ENCODE measurements around the gene PDSS2. TPM values are rescaled to one million over a fixed set of nuclear protein-coding genes. Genes with fewer than 3 reads are reported as not detected.

PDSS2 gene
- polyA plus RNA-seq, 3 donors, result 10.1 to 13.9 (median 13.3) TPM

DNA sequence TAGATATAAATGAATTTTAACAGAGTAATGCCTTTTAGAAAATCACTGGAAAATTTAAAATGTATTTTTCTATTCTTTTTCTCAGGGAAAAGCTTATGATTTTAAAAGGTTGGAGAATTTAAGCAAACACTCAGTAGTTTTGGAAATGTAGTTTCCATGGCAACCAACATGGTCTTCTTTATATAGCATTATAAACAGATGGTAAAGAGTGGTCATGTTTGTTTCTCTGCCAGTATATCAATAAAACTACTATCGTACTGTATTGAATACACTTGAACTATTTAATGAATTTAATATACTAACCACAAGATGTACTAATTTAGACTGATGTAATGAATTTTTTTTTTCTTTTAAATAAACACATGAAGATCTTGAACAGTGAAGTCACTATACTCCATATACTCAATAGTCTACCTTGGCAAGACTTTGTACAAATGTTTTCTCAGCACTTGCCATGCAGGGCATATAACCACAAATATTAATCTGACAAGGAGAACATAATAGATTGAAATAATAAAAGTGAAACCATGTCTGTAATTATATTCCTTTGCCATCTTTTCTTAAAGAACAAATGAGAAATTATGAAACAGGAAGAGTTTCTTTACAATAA lies 105.5 kb downstream of the PDSS2 start:
- H3K27me3 ChIP-seq (ENCODE audit: control insufficient read depth in 2 of 2, insufficient read depth in 2 of 2, low read length in 2 of 2), result no peaks in the 10 kb centered on the region
- H3K27ac Mint-ChIP-seq, result no peak overlapping the region
- H4K20me1 ChIP-seq (ENCODE audit: insufficient read depth, low read length), result no peaks in the 10 kb centered on the region
- H3K4me1 ChIP-seq (ENCODE audit: control insufficient read depth in 1 of 2, insufficient read depth in 2 of 2, low read length in 2 of 2), result no peaks in the 10 kb centered on the region
- WGBS (ENCODE audit: insufficient coverage), result no CpG with 5 or more reads among the region's 1 CpG
- H3K9me3 Mint-ChIP-seq, result peaks cover 0 to 5% (median 0%) of the 10 kb centered on the region in 7 donors
- no peaks in the 10 kb centered on the region for H3K79me2 ChIP-seq (ENCODE audit: insufficient read depth, low read length)
- H3K9me3 ChIP-seq (replicated peaks in 1 of 2; ENCODE audit: control insufficient read depth in 1 of 2, insufficient read depth in 1 of 2, low read length in 2 of 2), result no peaks in the 10 kb centered on the region
- TF ChIP-seq, protein P1, sequence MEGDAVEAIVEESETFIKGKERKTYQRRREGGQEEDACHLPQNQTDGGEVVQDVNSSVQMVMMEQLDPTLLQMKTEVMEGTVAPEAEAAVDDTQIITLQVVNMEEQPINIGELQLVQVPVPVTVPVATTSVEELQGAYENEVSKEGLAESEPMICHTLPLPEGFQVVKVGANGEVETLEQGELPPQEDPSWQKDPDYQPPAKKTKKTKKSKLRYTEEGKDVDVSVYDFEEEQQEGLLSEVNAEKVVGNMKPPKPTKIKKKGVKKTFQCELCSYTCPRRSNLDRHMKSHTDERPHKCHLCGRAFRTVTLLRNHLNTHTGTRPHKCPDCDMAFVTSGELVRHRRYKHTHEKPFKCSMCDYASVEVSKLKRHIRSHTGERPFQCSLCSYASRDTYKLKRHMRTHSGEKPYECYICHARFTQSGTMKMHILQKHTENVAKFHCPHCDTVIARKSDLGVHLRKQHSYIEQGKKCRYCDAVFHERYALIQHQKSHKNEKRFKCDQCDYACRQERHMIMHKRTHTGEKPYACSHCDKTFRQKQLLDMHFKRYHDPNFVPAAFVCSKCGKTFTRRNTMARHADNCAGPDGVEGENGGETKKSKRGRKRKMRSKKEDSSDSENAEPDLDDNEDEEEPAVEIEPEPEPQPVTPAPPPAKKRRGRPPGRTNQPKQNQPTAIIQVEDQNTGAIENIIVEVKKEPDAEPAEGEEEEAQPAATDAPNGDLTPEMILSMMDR (IDR thresholded peaks at IDR 0.05), result no peak
- DNase-seq, result no peak
- intact Hi-C loops (cut with micrococcal nuclease), result no loop called here
- H3K27ac ChIP-seq (ENCODE audit: low read depth in 1 of 2, low read length in 2 of 2), result no peak overlapping the region
- no peaks in the 10 kb centered on the region for H3K36me3 ChIP-seq (replicated peaks in 1 of 2; ENCODE audit: control insufficient read depth in 1 of 2, insufficient read depth in 2 of 2, low read length in 2 of 2)
- H3K4me2 ChIP-seq (replicated peaks; ENCODE audit: extremely low read depth, low read length, poor library complexity, severe bottlenecking), result no peak overlapping the region
- H3K4me3 ChIP-seq (replicated peaks in 1 of 3; ENCODE audit: low read depth in 2 of 3, low read length in 3 of 3), result no peak overlapping the region
- no peak overlapping the region for H3K4me3 Mint-ChIP-seq
- H3K4me1 Mint-ChIP-seq, result no peaks in the 10 kb centered on the region
- no peak overlapping the region for H3K9ac ChIP-seq (ENCODE audit: insufficient read depth, low read length, poor library complexity, severe bottlenecking)
- no peaks in the 10 kb centered on the region for H3K36me3 Mint-ChIP-seq
- no peak overlapping the region for H2AFZ ChIP-seq (ENCODE audit: insufficient read depth, low read depth, low read length, poor library complexity, severe bottlenecking)
- peaks cover 0 to 2% (median 0%) of the 10 kb centered on the region in 3 donors for H3K27me3 Mint-ChIP-seq (ENCODE audit: low read depth in 3 of 3)

GRCh38 chr6:107348224-107348623 lies 111.1 kb downstream of the PDSS2 start:
- Mint-ChIP-seq H3K36me3 (peaks cover 1 to 2% of the 10 kb centered on the region in 2 donors), H3K4me3 (no peak overlapping the region), H3K27ac (no peak overlapping the region), H3K27me3 (ENCODE audit: low read depth in 3 of 3) (no peaks in the 10 kb centered on the region), H3K9me3 (peaks cover 0 to 5% (median 0%) of the 10 kb centered on the region in 7 donors), H3K4me1 (peaks cover 14% of the 10 kb centered on the region)
- DNase-seq, result no peak
- no peak overlapping the region for H3K9ac ChIP-seq (ENCODE audit: insufficient read depth, low read length, poor library complexity, severe bottlenecking)
- H2AFZ ChIP-seq (ENCODE audit: insufficient read depth, low read depth, low read length, poor library complexity, severe bottlenecking), result no peak overlapping the region
- no peak overlapping the region for H3K4me3 ChIP-seq (replicated peaks in 1 of 3; ENCODE audit: low read depth in 2 of 3, low read length in 3 of 3)
- TF ChIP-seq, protein P1 (IDR thresholded peaks at IDR 0.05), result no peak
- no peaks in the 10 kb centered on the region for H3K9me3 ChIP-seq (replicated peaks in 1 of 2; ENCODE audit: control insufficient read depth in 1 of 2, insufficient read depth in 1 of 2, low read length in 2 of 2)
- no peak overlapping the region for H3K27ac ChIP-seq (ENCODE audit: low read depth in 1 of 2, low read length in 2 of 2)
- no peaks in the 10 kb centered on the region for H3K27me3 ChIP-seq (ENCODE audit: control insufficient read depth in 2 of 2, insufficient read depth in 2 of 2, low read length in 2 of 2)
- no peaks in the 10 kb centered on the region for H3K36me3 ChIP-seq (replicated peaks in 1 of 2; ENCODE audit: control insufficient read depth in 1 of 2, insufficient read depth in 2 of 2, low read length in 2 of 2)
- peaks cover 3 to 8% of the 10 kb centered on the region in 2 donors for H3K4me1 ChIP-seq (ENCODE audit: control insufficient read depth in 1 of 2, insufficient read depth in 2 of 2, low read length in 2 of 2)
- intact Hi-C loops (cut with micrococcal nuclease), result no loop called here
- no peaks in the 10 kb centered on the region for H3K79me2 ChIP-seq (ENCODE audit: insufficient read depth, low read length)
- H4K20me1 ChIP-seq (ENCODE audit: insufficient read depth, low read length), result no peaks in the 10 kb centered on the region
- no peak overlapping the region for H3K4me2 ChIP-seq (replicated peaks; ENCODE audit: extremely low read depth, low read length, poor library complexity, severe bottlenecking)
- no CpG with 5 or more reads among the region's 1 CpG for whole genome bisulfite sequencing (ENCODE audit: insufficient coverage)
